Measurements from ENCODE around the gene TUBB3.

DNA sequence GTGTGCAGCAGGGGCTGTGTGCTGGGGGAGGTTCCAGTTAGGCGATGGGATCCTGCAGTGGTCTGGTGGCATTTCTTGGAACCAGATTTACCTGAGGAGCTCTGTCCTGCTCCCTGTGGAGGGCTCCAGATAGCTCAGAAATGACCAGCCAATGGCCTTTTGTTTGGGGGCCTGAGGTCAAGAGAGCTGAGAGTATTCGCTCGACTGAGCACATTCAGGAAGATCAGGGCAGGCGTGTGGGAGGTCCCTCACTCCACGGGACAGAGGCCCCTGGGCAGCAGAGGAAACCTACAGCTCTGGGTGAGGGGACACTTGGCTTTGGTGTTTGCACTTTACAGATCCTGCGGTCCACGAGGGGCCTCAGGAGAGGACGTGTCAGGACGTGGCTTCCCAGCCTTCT is 43.6 kb downstream of the TUBB3 start:
- TF ChIP-seq, protein P1, sequence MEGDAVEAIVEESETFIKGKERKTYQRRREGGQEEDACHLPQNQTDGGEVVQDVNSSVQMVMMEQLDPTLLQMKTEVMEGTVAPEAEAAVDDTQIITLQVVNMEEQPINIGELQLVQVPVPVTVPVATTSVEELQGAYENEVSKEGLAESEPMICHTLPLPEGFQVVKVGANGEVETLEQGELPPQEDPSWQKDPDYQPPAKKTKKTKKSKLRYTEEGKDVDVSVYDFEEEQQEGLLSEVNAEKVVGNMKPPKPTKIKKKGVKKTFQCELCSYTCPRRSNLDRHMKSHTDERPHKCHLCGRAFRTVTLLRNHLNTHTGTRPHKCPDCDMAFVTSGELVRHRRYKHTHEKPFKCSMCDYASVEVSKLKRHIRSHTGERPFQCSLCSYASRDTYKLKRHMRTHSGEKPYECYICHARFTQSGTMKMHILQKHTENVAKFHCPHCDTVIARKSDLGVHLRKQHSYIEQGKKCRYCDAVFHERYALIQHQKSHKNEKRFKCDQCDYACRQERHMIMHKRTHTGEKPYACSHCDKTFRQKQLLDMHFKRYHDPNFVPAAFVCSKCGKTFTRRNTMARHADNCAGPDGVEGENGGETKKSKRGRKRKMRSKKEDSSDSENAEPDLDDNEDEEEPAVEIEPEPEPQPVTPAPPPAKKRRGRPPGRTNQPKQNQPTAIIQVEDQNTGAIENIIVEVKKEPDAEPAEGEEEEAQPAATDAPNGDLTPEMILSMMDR (IDR thresholded peaks at IDR 0.05), result no peak
- TF ChIP-seq POLR2AphosphoS5 (IDR thresholded peaks at IDR 0.05) (no peak), POLR2A (IDR thresholded peaks at IDR 0.05) (no peak), EP300 (IDR thresholded peaks at IDR 0.05) (no peak)

Measured in gastroesophageal sphincter (tissue), 3 donors.